Keratinocyte (primary cell): ENCODE data around the gene PNRC1. TPM values are rescaled to one million over a fixed set of nuclear protein-coding genes. Genes with fewer than 3 reads are reported as not detected.
A peak's percentile ranks its signal among the peaks of the same experiment; 100 is the strongest.

Experiments used
- DNase-seq: peaks from one replicate; pipeline ENCODE4 v3.0.0-alpha.2; 2011; ENCODE audit warnings: low read depth, missing footprints, low spot score
- FAIRE-seq: peaks from 2 replicates; lab custom pipeline; 2011; peaks lifted over from hg19 to GRCh38; lab: Jason Lieb, UNC
- H2AFZ ChIP-seq: 2 replicates; pipeline ENCODE4 v1.6.0; 2012; ENCODE audit warnings: low read length, control low read depth, inconsistent platforms; ENCODE audit not compliant: control insufficient read depth
- H3K27ac ChIP-seq: 2 replicates; pipeline ENCODE4 v1.5.1; 2011; ENCODE audit warnings: low read length; ENCODE audit not compliant: control insufficient read depth, insufficient read depth
- H3K27me3 ChIP-seq: 3 replicates; pipeline ENCODE4 v1.6.0; 2011; ENCODE audit warnings: low read length; ENCODE audit not compliant: control insufficient read depth, insufficient read depth; ENCODE audit errors: extremely low read depth
- H3K36me3 ChIP-seq, 2 experiments: 2 replicates in 1 of 2; 3 replicates in 1 of 2; pipeline ENCODE4 v1.5.1; 2011; ENCODE audit warnings: low read length in 2 of 2, mild to moderate bottlenecking in 1 of 2; ENCODE audit not compliant: control insufficient read depth in 2 of 2, insufficient read depth in 2 of 2; ENCODE audit errors: extremely low read depth in 1 of 2
- H3K4me1 ChIP-seq: 3 replicates; pipeline ENCODE4 v1.5.1; 2011; ENCODE audit warnings: low read length; ENCODE audit not compliant: control insufficient read depth, insufficient read depth; ENCODE audit errors: extremely low read depth
- H3K4me2 ChIP-seq: 3 replicates; pipeline ENCODE4 v1.6.0; 2011; ENCODE audit warnings: low read depth, low read length; ENCODE audit not compliant: control insufficient read depth, insufficient read depth; ENCODE audit errors: extremely low read depth
- H3K4me3 ChIP-seq, 3 experiments: fragments of 200-600 bp in 1 of 3; sonication (generic) in 1 of 3; 2 replicates in 2 of 3; 3 replicates in 1 of 3; pipeline ENCODE4 v1.5.1; 2011 to 2016; ENCODE audit warnings: low read length in 3 of 3, mild to moderate bottlenecking in 3 of 3, control low read depth in 2 of 3, inconsistent platforms in 1 of 3, low read depth in 1 of 3, mixed read lengths in 1 of 3, mixed run types in 1 of 3, moderate library complexity in 1 of 3; ENCODE audit not compliant: control insufficient read depth in 2 of 3, insufficient read depth in 2 of 3; ENCODE audit errors: extremely low read depth in 1 of 3
- H3K79me2 ChIP-seq: 2 replicates; pipeline ENCODE4 v1.6.0; 2012; ENCODE audit warnings: low read length; ENCODE audit not compliant: control insufficient read depth, insufficient read depth
- H3K9ac ChIP-seq: 3 replicates; pipeline ENCODE4 v1.6.0; 2011; ENCODE audit warnings: low read length; ENCODE audit not compliant: control insufficient read depth, insufficient read depth; ENCODE audit errors: extremely low read depth
- H3K9me1 ChIP-seq: 3 replicates; pipeline ENCODE4 v1.6.0; 2011; ENCODE audit warnings: low read length; ENCODE audit not compliant: control insufficient read depth, insufficient read depth; ENCODE audit errors: extremely low read depth
- H3K9me3 ChIP-seq: 2 replicates; pipeline ENCODE4 v1.5.1; 2012; ENCODE audit warnings: low read depth, low read length; ENCODE audit not compliant: control insufficient read depth
- H4K20me1 ChIP-seq: 3 replicates; pipeline ENCODE4 v1.6.0; 2011; ENCODE audit warnings: low read length; ENCODE audit not compliant: control insufficient read depth, insufficient read depth; ENCODE audit errors: extremely low read depth
- CTCF ChIP-seq, 3 experiments: IDR thresholded peaks in 1 of 3; conservative IDR thresholded peaks in 1 of 3; optimal IDR thresholded peaks in 1 of 3; 2 replicates in 2 of 3; 3 replicates in 1 of 3; pipeline versions ENCODE3 to v1.5.1; 2011; ENCODE audit warnings: low read length in 3 of 3, mild to moderate bottlenecking in 3 of 3, moderate library complexity in 2 of 3, control low read depth in 1 of 3, inconsistent platforms in 1 of 3; ENCODE audit not compliant: insufficient read depth in 2 of 3; ENCODE audit errors: extremely low read depth in 1 of 3
- EZH2 ChIP-seq: IDR thresholded peaks from one replicate; pipeline ENCODE4 v1.6.1; 2012; ENCODE audit warnings: inconsistent platforms, mild to moderate bottlenecking, low read length, moderate library complexity
- dilution Hi-C: fragments of 300-500 bp; cut with MboI; formaldehyde crosslinking; loops from one replicate; pipeline ENCODE4 v1.7.0; 2020; ENCODE audit warnings: low sequenced_read_pairs; ENCODE audit not compliant: extremely low pct_ligation_motif_present
- polyA plus RNA-seq, 5 experiments: library from polyadenylated mRNA; depleted of rRNA in 3 of 5; stranded (reverse) in 3 of 5; stranded (forward) in 1 of 5; unstranded in 1 of 5; fragments of >200 nt; gene quantifications; 1 replicate in 1 of 5; 2 replicates in 3 of 5; 3 replicates in 1 of 5; pipeline versions ENCODE4 v1.2.1 to v1.2.3, GENCODE V29; 2011 to 2012; ENCODE audit warnings: missing spikeins in 2 of 5, low read depth in 1 of 5, low replicate concordance in 1 of 5

PNRC1 gene
- polyA plus RNA-seq, 1 donor (not counting 4 experiments of a cell fraction or from before 2014, with no cell fraction given): 34.6 TPM

DNA sequence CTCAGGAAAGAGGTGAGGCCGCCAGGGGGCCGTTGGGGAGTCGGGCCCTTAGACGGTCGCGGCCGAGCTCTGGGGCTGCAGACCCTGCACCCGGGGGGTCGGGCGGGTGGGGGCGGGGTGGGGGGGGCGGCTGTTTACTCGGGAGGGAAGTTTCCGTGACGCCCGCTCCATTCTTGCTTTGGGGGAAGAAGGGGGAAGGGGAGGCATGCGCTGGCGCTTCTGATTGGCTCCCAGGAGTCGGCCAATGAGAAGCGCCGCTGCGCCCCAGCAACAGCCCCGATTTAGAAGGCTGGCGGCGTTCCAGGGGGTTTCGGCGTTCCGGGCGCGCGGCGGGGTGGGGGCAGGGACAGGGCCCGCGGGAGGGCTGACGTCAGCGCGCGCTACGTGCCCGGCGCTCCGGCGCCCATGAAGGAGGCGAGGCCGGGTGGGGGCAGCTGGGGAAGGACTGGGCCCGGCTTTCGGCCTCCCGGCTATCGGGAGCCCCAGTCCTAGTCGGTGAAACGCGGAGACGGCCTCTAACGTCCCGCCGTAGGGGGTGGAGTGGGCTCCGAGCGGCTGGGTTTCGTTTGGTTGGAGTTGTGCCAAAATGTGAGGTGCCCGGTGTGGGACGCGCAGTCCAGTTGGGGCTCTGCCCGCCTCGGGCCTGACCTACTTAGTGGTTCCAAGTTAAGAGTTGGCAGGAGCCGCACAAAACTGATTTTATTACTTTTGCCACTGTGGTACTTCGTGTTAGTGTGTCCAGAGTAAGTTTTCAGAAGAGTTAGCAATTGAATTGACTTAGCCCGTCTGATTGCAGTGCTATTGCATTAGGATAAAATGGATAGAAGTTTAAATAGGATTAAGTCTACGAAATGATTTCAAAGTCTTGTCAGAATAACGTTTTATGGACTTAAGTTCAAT is 1.1 kb downstream of the PNRC1 start:
- no peaks in the 10 kb centered on the region for H3K27me3 ChIP-seq
- peak overlapping the region; percentile 99 for H3K9ac ChIP-seq
- peaks cover 0 to 6% of the 10 kb centered on the region in 2 experiments for H3K36me3 ChIP-seq
- peak overlapping the region; percentile 87 for H3K4me2 ChIP-seq
- FAIRE-seq (no peak), DNase-seq (peak; percentile 56)
- H2AFZ ChIP-seq: no peak overlapping the region
- H3K79me2 ChIP-seq: peaks cover 21% of the 10 kb centered on the region
- no peaks in the 10 kb centered on the region for H4K20me1 ChIP-seq
- peaks cover 13% of the 10 kb centered on the region for H3K4me1 ChIP-seq
- H3K27ac ChIP-seq: peak overlapping the region; percentile 96
- TF ChIP-seq EZH2 (no peak), CTCF (optimal IDR thresholded peaks at IDR 0.05 in 1 of 3, IDR thresholded peaks at IDR 0.05 in 1 of 3, conservative IDR thresholded peaks at IDR 0.05 in 1 of 3; ENCODE audit: extremely low read depth in 1 of 3, insufficient read depth in 2 of 3, low read length in 3 of 3) (no peak)
- H3K9me3 ChIP-seq: no peaks in the 10 kb centered on the region
- dilution Hi-C loops: no loop called here
- H3K9me1 ChIP-seq: no peaks in the 10 kb centered on the region
- peak overlapping the region; percentile 87 to 95 (median 93) for H3K4me3 ChIP-seq

- no peak for FAIRE-seq
- peaks cover 13% of the 10 kb centered on the region for H3K4me1 ChIP-seq
- no peaks in the 10 kb centered on the region for H3K9me3 ChIP-seq
- no peak for DNase-seq
- peak overlapping the region; percentile 93 for H3K27ac ChIP-seq
- H3K9me1 ChIP-seq: no peaks in the 10 kb centered on the region
- peaks cover 21% of the 10 kb centered on the region for H3K79me2 ChIP-seq
- H3K4me3 ChIP-seq: peak overlapping the region; percentile 80 to 95 (median 87)
- peaks cover 0 to 6% of the 10 kb centered on the region in 2 experiments for H3K36me3 ChIP-seq
- H4K20me1 ChIP-seq: no peaks in the 10 kb centered on the region
- no peaks in the 10 kb centered on the region for H3K27me3 ChIP-seq
- H2AFZ ChIP-seq: no peak overlapping the region
- dilution Hi-C loops: no loop called here
- H3K9ac ChIP-seq: peak overlapping the region; percentile 95
- H3K4me2 ChIP-seq: peak overlapping the region; percentile 87
- TF ChIP-seq CTCF (optimal IDR thresholded peaks at IDR 0.05 in 1 of 3, IDR thresholded peaks at IDR 0.05 in 1 of 3, conservative IDR thresholded peaks at IDR 0.05 in 1 of 3; ENCODE audit: extremely low read depth in 1 of 3, insufficient read depth in 2 of 3, low read length in 3 of 3) (no peak), EZH2 (no peak)
Observed at GRCh38 chr6:89082486-89082891, 1.9 kb downstream of the PNRC1 start.
